HepG2 (cell line): ENCODE data around the gene GPR137. TPM values are rescaled to one million over a fixed set of nuclear protein-coding genes. Genes with fewer than 3 reads are reported as not detected.

Experiments used
- ATAC-seq: fragments of 200-7000 bp; cut with Tn5 transposase; 3 replicates; pipeline ENCODE4 v1.9.1; 2020; ENCODE audit warnings: mild to moderate bottlenecking, moderate library complexity
- BruUV-seq: library from RNA; stranded (reverse); fragments of 400-500 nt; replicated peaks from 2 replicates; lab custom pipeline; 2021; lab: Mats Ljungman, UMichigan
- CTCF ChIA-PET: fragments of 300-600 bp; formaldehyde crosslinking; extraction: SDS; loops from one replicate; lab custom pipeline; 2021; ENCODE audit warnings: low total read pairs, inconsistent platforms, low intra/inter-chr PET ratio; lab: Yijun Ruan, JAX
- POLR2A ChIA-PET: fragments of 350-600 bp; sonication (Branson Sonifier 250); formaldehyde crosslinking; loops from one replicate; lab custom pipeline; 2020; ENCODE audit warnings: antibody characterized with exemption, inconsistent platforms; lab: Yijun Ruan, JAX
- DNase-seq: peaks from one replicate; pipeline ENCODE4 v3.0.0-alpha.2; 2015; ENCODE audit warnings: low spot score
- FAIRE-seq: peaks from 3 replicates; lab custom pipeline; 2011; peaks lifted over from hg19 to GRCh38; lab: Jason Lieb, UNC
- H2AFZ ChIP-seq: one replicate; pipeline ENCODE4 v1.6.1; 2011; ENCODE audit warnings: low read length, inconsistent platforms
- H3K27ac ChIP-seq: fragments of 300-600 bp; 3 replicates; pipeline ENCODE4 v1.8.0; 2011; ENCODE audit warnings: mixed run types, mild to moderate bottlenecking, mixed read lengths, low read length, inconsistent platforms; ENCODE audit not compliant: insufficient read depth; ENCODE audit errors: extremely low read length
- H3K27me3 ChIP-seq, 2 experiments: fragments of 200-600 bp in 1 of 2; 2 replicates in 1 of 2; 3 replicates in 1 of 2; pipeline versions ENCODE4 v1.6.0 to v1.8.0; 2011; ENCODE audit warnings: low read length in 2 of 2, mild to moderate bottlenecking in 2 of 2, moderate library complexity in 2 of 2, inconsistent platforms in 1 of 2; ENCODE audit not compliant: insufficient read depth in 2 of 2, control insufficient read depth in 1 of 2
- H3K36me3 ChIP-seq, 2 experiments: fragments of 200-600 bp in 1 of 2; replicated peaks in 1 of 2; 2 replicates in 1 of 2; 3 replicates in 1 of 2; pipeline versions ENCODE4 v1.5.1 to v1.8.0; 2011; ENCODE audit warnings: low read length in 2 of 2, inconsistent platforms in 1 of 2; ENCODE audit not compliant: insufficient read depth in 2 of 2, control insufficient read depth in 1 of 2
- H3K4me1 ChIP-seq: 2 replicates; pipeline ENCODE4 v1.5.1; 2012; ENCODE audit warnings: low read length, inconsistent platforms; ENCODE audit not compliant: insufficient read depth
- H3K4me2 ChIP-seq: 2 replicates; pipeline ENCODE4 v1.6.0; 2011; ENCODE audit warnings: low read depth, low read length, inconsistent platforms
- H3K4me3 ChIP-seq, 3 experiments: fragments of 200-600 bp in 1 of 3; sonication (generic), shearing (Covaris generic) in 1 of 3; replicated peaks in 1 of 3; 2 replicates each; pipeline ENCODE4 v1.5.1; 2011 to 2016; ENCODE audit warnings: low read length in 3 of 3, inconsistent platforms in 2 of 3, low read depth in 2 of 3, mild to moderate bottlenecking in 2 of 3, control low read depth in 1 of 3, mixed read lengths in 1 of 3; ENCODE audit not compliant: insufficient read depth in 1 of 3
- H3K79me2 ChIP-seq: one replicate; pipeline ENCODE4 v1.6.1; 2011; ENCODE audit warnings: low read length, inconsistent platforms; ENCODE audit not compliant: insufficient read depth
- H3K9ac ChIP-seq: 2 replicates; pipeline ENCODE4 v1.6.0; 2011; ENCODE audit warnings: mild to moderate bottlenecking, low read depth, low read length, inconsistent platforms; ENCODE audit not compliant: insufficient read depth
- H3K9me3 ChIP-seq: 2 replicates; pipeline ENCODE4 v1.5.1; 2012; ENCODE audit warnings: mild to moderate bottlenecking, low read length
- H4K20me1 ChIP-seq: 2 replicates; pipeline ENCODE4 v1.6.0; 2011; ENCODE audit warnings: inconsistent platforms, mild to moderate bottlenecking, low read length, moderate library complexity; ENCODE audit not compliant: insufficient read depth
- ATF4 ChIP-seq, 2 experiments: fragments of 450-650 bp in 1 of 2; sonication (generic) in 1 of 2; formaldehyde crosslinking; IDR thresholded peaks; 2 replicates each; pipeline versions ENCODE4 v1.5.0 to v1.8.0; 2020 to 2022; ENCODE audit warnings: mild to moderate bottlenecking in 1 of 2, missing genetic modification reagents in 1 of 2
- CREBL2 ChIP-seq: sonication (generic); formaldehyde crosslinking; IDR thresholded peaks from 2 replicates; pipeline ENCODE4 v1.8.1; 2023; ENCODE audit warnings: missing genetic modification reagents, mild to moderate bottlenecking, borderline replicate concordance
- DMAP1 ChIP-seq: IDR thresholded peaks from 2 replicates; pipeline ENCODE4 v1.6.1; 2016
- EZH2 ChIP-seq: conservative IDR thresholded peaks from 2 replicates; pipeline ENCODE4 v1.6.1; 2012; ENCODE audit warnings: mild to moderate bottlenecking, low read depth, low read length, moderate library complexity
- FOXK1 ChIP-seq: sonication (generic); formaldehyde crosslinking; IDR thresholded peaks from 2 replicates; pipeline ENCODE4 v1.4.0; 2020; ENCODE audit warnings: low read depth, missing genetic modification reagents, borderline replicate concordance
- HNRNPLL ChIP-seq: fragments of 200-400 bp; formaldehyde crosslinking; IDR thresholded peaks from 2 replicates; pipeline ENCODE4 v1.6.1; 2017; ENCODE audit warnings: mild to moderate bottlenecking, low read depth, low read length; ENCODE audit not compliant: poor library complexity, severe bottlenecking
- MIER3 ChIP-seq: IDR thresholded peaks from 2 replicates; pipeline ENCODE4 v1.6.1; 2016; ENCODE audit warnings: missing compliant biosample characterization, borderline replicate concordance
- PCBP1 ChIP-seq: fragments of 200-400 bp; formaldehyde crosslinking; IDR thresholded peaks from 2 replicates; pipeline ENCODE4 v1.6.1; 2017; ENCODE audit warnings: mild to moderate bottlenecking, low read depth, low read length, borderline replicate concordance
- SCMH1 ChIP-seq: sonication (generic); formaldehyde crosslinking; IDR thresholded peaks from 2 replicates; pipeline ENCODE4 v1.9.0; 2021; ENCODE audit warnings: missing genetic modification reagents, mild to moderate bottlenecking, borderline replicate concordance
- SP5 ChIP-seq: IDR thresholded peaks from 2 replicates; pipeline ENCODE4 v1.6.1; 2016; ENCODE audit warnings: low read depth, borderline replicate concordance
- YEATS4 ChIP-seq: sonication (generic); formaldehyde crosslinking; IDR thresholded peaks from 2 replicates; pipeline ENCODE4 v1.4.0; 2020; ENCODE audit warnings: missing genetic modification reagents, borderline replicate concordance
- ZBTB10 ChIP-seq: sonication (generic); formaldehyde crosslinking; IDR thresholded peaks from 2 replicates; pipeline ENCODE4 v1.4.0; 2020; ENCODE audit warnings: missing genetic modification reagents, borderline replicate concordance
- ZBTB7B ChIP-seq: sonication (generic); formaldehyde crosslinking; IDR thresholded peaks from 2 replicates; pipeline ENCODE4 v1.4.0; 2020; ENCODE audit warnings: missing genetic modification reagents
- ZNF382 ChIP-seq: sonication (generic); formaldehyde crosslinking; IDR thresholded peaks from 2 replicates; pipeline ENCODE4 v1.5.0; 2020; ENCODE audit warnings: missing genetic modification reagents, mild to moderate bottlenecking, borderline replicate concordance
- ZNF446 ChIP-seq: sonication (generic); formaldehyde crosslinking; IDR thresholded peaks from 2 replicates; pipeline ENCODE4 v1.5.0; 2020; ENCODE audit warnings: mild to moderate bottlenecking, missing genetic modification reagents
- ZUFSP ChIP-seq: sonication (generic); formaldehyde crosslinking; IDR thresholded peaks from 2 replicates; pipeline ENCODE4 v1.9.0; 2021; ENCODE audit warnings: missing genetic modification reagents, mild to moderate bottlenecking, borderline replicate concordance
- WGBS: methylation state at CpG from one replicate; pipeline ENCODE4 v1.1.6; 2017; ENCODE audit warnings: low lambda C conversion rate; 5-methylcytosine and 5-hydroxymethylcytosine counted together
- in situ Hi-C: cut with HindIII; loops from 2 replicates; pipeline ENCODE4 v1.10.0; 2017; ENCODE audit warnings: low pct_unique_long_range_greater_than_20kb; ENCODE audit not compliant: extremely low pct_ligation_motif_present
- intact Hi-C: fragments of 100-400 bp; cut with micrococcal nuclease; formaldehyde crosslinking; loops from one replicate; pipeline ENCODE4 v1.10.0; 2022; ENCODE audit not compliant: unreplicated experiment
- polyA plus RNA-seq, 8 experiments: library from polyadenylated mRNA; depleted of rRNA in 3 of 8; stranded (reverse) in 7 of 8; unstranded in 1 of 8; fragments of >200 nt; fragmentation: Illumina TruSeq in 4 of 8; extraction: Trizol in 4 of 8; gene quantifications; 2 replicates each; pipeline versions ENCODE4 v1.2.1 to v1.2.3, GENCODE V29; 2011 to 2016; ENCODE audit warnings: low read depth in 4 of 8, missing spikeins in 1 of 8, mixed read lengths in 1 of 8; ENCODE audit not compliant: insufficient read depth in 1 of 8
- total RNA-seq, 5 experiments: library from RNA; depleted of rRNA; stranded (reverse); fragments of >200 nt; fragmentation: Illumina TruSeq; extraction: Trizol; gene quantifications; 2 replicates each; pipeline ENCODE4 v1.2.3, GENCODE V29; 2016; ENCODE audit warnings: low read depth in 1 of 5

Gene GPR137
- total and polyA plus RNA-seq, 2 of the 13 experiments (the other 11 are each of a cell fraction or from before 2014, with no cell fraction given): 8.5 to 13.2 TPM

- peaks cover 22 to 58% of the 10 kb centered on the region in 2 experiments; a peak in 4 of 5 replicates for H3K27me3 ChIP-seq
- H4K20me1 ChIP-seq: 0 out of 2 replicates have a peak, but pooled peaks cover 5% of the 10 kb centered on the region
- intact Hi-C loops (loop anchor here (5.0 to 10.0 kb wide), 2 partner anchors 53 to 115 kb away; partner anchors contain the start of genes PPP1R14B and STIP1), in situ Hi-C loops (loop anchor here (5.0 kb wide), 1 partner anchor 58 kb away; the partner anchor contains the start of gene FKBP2)
- BruUV-seq: no TSS peak
- H3K36me3 ChIP-seq: no peaks in the 10 kb centered on the region
- no peaks in the 10 kb centered on the region for H3K79me2 ChIP-seq
- WGBS: 5% methylated on average over 28 of the region's 54 CpGs
- no peaks in the 10 kb centered on the region for H3K9me3 ChIP-seq
- no peak within 1 kb of the TSS for H3K27ac ChIP-seq
- CTCF ChIA-PET: interaction anchor here (1.3 to 1.7 kb wide), 3 partner anchors 28 to 95 kb away, joined by 5 to 8 read pairs (median 6); no protein-coding TSS in a partner anchor
- no peak within 1 kb of the TSS for H2AFZ ChIP-seq
- H3K4me1 ChIP-seq: peaks cover 43% of the 10 kb centered on the region
- peak within 1 kb of the TSS; percentile 27; the same call in 1 of the 2 replicates for H3K9ac ChIP-seq
- DNase-seq: no peak
- ATAC-seq: peak; percentile 9; the same call in 2 of the 3 replicates
- H3K4me2 ChIP-seq: peak within 1 kb of the TSS; percentile 84
- H3K4me3 ChIP-seq: peak within 1 kb of the TSS; percentile 31 to 64 (median 46)
- POLR2A ChIA-PET: interaction anchor here (0.9 to 1.6 kb wide), 9 partner anchors 15 to 135 kb away, joined by 3 to 8 read pairs (median 4); partner anchors contain the start of genes BAD, PRDX5, STIP1 and TRMT112
- no peak for FAIRE-seq
- TF ChIP-seq YEATS4 (CRISPR knock-in tag): 0 out of 2 replicates have a peak, but pooled peaks have one; percentile 38
- TF ChIP-seq ZNF382 (CRISPR knock-in tag): no peak
- 0 out of 2 replicates have a peak, but pooled peaks have one; percentile 22 for TF ChIP-seq ZNF446 (CRISPR knock-in tag)
- no peak for TF ChIP-seq MIER3
- TF ChIP-seq FOXK1 (CRISPR knock-in tag): no peak
- no peak for TF ChIP-seq ZBTB10 (CRISPR knock-in tag)
- TF ChIP-seq SP5: 0 out of 2 replicates have a peak, but pooled peaks have one; percentile 25
- no peak for TF ChIP-seq CREBL2
- TF ChIP-seq ZBTB7B (CRISPR knock-in tag): peak; percentile 52; the same call in 1 of the 2 replicates
- TF ChIP-seq ZUFSP (CRISPR knock-in tag): no peak
- TF ChIP-seq ATF4 (CRISPR knock-in tag; IDR thresholded peaks at IDR 0.05): no peak
- 0 out of 2 replicates have a peak, but pooled peaks have one; percentile 1 for TF ChIP-seq DMAP1 (CRISPR knock-in tag)
- peak; percentile 8 for TF ChIP-seq HNRNPLL
- 0 out of 2 replicates have a peak, but pooled peaks have one; percentile 46 for TF ChIP-seq PCBP1
- peak; percentile 87; the same call in 1 of the 2 replicates for TF ChIP-seq EZH2
- no peak for TF ChIP-seq SCMH1 (CRISPR knock-in tag)
These were observed 14.4 kb downstream of the GPR137 start, which contains the start of gene CATSPERZ for GRCh38 chr11:64299847-64300648. TSS of gene CATSPERZ (plus strand) at chr11:64300358. CDS start at chr11:64300411, 53 bp downstream.
